Medulla oblongata (tissue), 1 donor: ENCODE data around the gene CLBA1.

Experiments
- DNase-seq: peaks from one replicate; pipeline ENCODE4 v3.0.0-alpha.2; 2015; ENCODE audit errors: extremely low spot score

Gene CLBA1

DNA sequence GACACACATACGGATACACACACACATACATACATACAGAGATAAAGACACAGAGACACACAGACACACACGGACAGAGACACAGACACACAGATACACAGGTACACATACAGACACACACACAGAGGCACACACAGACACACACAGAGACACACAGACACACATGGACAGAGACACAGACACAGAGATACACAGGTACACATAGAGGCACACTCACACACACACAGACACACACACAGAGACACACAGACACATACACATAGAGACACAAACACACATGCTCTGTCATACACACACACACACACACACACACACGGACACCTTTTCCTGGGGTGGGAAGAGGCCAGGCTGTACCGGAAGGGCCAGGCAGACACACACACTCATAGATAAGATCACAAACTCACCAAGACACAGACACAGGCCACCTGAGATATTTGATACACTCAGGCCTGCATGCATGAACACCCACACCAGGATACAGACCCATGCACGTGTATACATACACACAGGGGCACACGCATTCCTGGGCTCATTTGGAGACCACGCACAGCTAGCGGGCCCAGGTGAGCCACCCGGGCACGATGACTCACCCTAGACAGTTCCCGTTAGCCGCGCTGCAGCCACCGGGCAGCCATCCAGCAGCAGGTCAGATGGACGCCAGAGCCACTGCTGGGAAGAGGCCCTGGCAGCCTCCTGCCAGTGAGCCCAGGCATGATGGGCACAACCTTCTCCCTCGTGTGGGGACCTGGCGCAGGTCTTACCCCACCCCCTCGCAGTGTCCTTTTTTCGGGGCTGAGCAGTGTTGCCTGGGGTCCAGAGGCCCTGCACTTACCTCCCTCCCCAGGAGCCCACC is 5.6 kb upstream of the CLBA1 start:
- no peak for DNase-seq

DNA sequence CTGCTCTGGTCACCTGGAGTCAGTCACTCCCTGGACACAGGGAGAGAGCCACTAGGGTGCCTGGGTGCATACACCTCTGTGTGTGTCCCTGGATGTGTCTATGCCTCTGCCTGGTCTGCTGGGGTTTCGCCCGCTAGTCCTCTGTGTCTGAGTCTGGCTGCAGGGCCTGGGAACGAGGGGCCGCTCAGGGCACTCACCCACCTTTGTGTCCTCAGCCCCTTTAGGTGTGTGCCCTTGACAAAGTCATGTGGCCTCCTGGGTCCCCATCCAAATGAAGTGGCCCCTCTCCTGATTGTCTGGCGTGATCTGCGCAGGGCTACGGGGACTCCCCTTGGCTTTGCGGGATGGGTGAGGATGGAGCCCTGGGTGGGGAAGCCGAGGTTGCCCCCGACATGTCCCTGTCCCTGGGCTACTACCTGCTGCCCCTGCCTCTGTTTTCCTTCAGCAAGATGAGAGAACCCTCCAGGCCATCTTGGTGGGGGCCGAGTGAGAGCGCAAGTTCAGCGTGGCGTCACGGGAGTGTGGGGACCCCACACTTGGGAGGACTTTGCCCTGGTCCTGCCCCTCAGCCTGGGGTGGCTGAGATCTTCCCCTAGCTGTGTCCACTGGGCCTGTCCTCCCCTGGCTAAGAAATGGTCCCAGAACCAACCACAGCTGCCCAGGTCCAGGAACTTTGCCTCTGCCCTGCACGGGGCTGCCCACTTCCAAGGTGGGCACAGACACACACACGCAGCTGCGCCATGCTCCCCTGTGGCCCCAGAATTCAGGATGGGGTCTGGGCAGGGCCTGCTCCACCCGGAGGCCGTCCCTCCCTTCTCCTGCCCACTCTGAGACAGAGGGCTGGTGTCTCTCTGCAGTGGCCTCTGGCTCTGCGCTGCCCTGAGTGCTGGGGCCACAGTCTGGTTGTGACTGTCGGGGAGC is 4.7 kb upstream of the CLBA1 start:
- no peak for DNase-seq

DNA sequence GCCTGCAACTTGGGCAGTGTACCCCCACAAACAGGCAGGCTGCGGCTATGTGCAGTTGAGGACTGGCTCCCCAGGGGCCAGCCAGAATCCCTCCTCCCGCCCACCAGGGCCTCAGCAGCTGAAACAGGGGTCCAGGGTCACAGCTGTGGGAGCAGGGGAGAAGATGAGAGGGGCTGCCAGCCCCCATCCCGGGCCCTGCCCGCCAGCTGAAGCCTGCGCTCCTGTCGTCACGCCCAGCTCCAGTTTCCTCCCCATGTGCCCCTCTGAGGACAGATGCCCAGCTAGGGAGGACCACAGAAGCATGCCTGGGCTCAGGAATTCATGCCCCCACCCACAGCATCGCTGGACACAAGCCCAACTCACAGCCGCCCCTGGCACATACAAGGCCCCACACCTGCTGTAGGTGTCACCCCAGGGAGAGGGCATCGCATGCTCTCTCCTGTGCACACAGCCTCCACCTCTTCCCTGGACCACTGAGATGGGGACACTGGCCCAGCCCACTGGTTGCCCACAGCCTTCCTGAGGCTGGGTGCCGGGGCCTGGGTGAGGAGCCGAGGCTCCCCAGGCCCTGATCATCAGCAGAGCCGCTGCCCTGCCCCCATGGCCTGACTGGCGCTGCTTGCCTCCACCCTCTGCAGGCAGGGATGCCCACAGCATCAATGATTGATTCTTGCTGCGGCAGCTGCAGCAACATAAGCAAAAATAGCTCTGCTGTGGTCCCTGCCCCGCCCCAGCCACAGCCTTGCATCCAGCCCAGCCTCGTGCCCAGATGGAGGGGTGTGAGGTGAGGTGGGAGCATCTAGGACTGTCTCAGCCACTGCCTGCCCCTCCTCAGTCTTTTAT is 3.7 kb upstream of the CLBA1 start:
- DNase-seq: no peak

DNA sequence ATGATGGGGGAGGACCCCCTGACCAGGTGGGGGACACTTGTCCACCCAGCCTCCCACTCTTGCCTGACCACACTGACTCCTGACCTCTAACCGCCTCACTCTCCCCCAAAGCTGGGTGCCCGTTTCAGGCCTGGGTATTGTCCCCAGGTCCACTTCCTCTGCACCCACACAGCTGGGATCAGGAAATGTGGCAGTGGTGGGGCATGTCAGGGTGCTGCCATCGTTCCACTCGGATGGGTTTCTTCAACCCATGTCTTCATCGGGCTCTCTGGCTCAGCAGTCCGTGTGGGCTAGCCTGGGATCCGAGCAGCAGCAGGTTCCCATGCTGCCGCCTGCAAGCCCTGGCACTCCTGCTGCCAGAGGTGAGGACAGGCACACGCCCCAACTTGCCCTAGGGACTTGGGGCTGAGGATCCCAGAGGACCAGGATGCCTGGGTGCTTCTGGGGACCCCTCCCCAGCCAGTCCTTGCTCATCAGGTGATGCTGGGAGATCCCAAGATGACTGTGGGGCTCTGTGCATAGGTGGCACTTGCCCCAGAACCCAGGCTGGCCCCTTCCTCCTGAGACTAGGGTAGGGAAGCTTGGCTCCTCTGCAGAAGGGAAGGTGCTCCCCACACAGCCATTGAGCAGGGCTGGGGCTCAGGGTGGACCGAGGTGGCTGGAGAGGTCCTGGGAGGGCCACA is 2.9 kb upstream of the CLBA1 start:
- DNase-seq: no peak

DNA sequence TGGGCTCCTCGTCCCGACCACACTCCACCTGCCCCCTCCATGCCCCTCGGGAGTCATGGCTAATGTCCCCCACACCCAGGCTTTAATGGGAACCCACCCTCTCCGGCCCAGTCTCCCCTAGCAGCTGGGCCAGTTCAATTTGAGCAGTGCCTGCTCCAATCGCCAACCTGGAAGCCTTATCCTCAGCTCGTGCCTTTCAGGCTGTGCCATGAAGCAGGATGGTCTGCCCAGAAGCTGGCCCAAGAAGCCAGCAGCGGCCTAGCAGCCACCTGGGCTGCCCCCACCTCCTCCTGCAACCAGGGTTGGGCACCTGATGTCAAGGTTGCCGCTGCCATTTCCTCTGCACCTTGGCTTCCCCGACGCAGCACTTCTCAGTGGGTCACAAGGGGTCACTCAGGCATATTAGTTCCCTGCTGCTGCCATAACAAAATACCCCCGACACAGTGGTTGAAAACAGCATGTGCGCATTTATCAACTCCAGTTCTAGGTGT is 2.3 kb upstream of the CLBA1 start:
- no peak for DNase-seq

DNA sequence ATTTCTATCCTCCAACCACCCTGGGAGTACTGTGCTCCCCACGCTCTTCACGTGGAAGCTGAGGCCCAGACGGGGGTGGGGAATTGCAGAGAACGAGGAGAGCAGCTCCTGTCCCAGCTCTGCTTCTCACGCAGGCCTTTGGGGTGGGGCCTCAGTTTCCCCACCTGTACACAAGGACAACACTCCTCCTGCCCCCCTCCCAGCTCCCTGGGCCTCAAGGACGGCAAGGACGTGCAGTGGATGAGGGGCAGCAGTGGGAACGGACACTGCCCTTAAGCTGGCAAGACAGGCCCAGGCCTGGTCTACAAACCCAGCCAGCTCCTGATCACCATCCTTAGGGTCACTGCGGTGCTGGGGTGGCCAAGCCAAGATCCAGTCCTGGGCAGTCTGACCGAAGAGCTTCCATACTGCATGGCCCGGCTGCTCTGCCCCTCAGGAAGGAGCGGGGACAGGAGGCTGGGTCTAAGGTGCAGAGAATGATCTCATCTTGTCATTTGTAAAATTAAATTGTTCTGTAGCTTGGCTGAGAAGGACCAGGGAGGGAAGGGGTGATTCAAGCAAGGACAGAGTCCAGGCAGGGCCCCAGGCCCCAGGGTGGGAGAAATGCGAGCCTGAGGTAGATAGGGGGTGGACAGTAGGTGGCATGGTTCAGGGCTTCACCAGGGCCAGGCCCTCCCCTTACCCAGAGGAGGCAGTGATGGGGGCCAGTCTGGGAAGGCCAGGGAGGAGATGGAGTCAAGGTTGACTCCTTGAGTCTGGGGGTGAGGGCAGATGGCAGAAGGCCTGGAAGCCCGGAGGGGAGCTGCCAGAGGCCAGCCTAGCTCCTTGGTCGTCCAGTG is 1.3 kb upstream of the CLBA1 start:
- no peak for DNase-seq

DNA sequence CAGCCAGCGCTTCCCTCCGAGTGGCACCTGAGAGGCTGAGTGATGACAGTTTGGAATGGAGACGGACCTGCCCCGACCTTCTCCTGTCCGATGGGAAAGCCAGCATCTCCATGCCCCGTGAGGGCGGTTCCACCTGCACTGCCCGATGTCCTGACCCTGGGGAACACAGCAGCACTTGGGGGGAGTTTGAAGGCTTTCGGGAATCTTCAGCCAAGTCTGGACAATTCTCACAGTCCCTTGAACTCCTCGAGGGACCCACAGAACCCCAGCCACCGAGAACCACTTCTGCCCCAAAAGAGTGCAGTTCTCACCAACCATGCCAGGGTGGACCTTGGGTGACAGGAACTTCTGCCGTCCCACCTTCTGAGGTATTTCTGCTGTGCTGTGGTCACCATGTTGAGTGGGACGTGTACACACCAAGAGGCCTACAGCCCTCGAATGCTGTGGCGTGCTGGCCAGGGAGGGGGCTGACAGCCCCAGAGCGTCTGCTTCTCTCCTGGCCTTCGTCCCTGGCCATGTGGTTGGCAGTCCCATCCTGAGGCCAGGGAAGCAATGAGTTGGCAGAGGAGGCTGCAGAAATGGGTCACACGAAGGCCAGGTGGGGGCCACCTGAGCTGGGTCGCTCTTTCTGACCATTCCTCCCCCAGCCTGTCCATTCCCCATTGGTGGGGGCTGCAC is 1.0 kb downstream of the CLBA1 start:
- DNase-seq: no peak

DNA sequence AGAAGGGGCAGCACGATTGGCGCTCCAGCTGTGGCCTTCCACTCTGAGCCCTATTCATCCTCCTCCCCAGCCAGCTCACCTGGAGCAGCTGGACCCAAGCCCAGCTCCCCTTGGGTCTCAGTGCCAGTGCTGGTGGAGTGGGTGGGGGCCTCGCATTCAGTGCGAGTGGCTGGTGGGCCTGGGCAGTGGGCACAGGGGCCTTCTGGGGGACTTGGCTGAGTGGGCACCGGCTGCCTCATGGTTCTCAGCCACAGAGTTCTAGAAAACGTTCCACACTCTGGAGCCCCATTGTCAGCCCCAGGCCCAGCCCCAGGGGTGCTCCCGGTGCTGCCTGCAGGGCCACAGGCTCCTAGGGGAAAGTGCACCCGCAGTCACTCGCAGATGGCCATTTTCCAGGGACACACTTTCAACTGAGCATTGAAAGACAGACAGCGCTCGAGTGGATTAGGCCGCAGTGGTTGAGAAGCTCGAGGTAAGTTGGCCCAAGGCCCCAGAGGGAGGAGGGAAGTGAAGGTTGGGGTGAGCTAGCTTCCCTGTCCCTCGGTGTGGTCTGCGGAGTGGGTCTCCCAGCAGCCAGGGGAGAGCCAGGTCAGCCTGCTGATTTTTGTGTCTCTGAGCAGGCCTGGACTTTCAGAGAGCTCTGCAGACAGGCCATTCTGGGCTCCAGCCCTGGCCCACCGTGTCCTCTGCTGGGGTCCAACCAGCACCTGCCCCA is 3.8 kb downstream of the CLBA1 start:
- no peak for DNase-seq

DNA sequence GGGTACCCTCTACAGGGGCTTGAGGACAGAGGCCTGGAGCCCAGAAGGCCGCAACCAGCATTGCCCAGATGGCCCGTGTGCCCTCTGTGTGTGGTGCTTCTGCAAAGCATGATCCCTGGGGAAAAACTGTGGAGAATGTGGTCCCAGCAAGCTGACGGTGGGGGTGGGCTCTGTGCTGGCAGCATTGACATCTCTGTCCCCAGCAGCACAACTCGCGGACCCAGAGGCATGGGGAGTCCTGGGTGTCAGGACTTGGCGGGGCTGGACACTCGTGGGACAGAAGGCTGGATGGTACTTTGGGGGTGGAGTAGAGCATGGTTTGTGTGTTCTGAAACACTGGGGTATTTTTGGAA is 4.3 kb downstream of the CLBA1 start:
- no peak for DNase-seq

DNA sequence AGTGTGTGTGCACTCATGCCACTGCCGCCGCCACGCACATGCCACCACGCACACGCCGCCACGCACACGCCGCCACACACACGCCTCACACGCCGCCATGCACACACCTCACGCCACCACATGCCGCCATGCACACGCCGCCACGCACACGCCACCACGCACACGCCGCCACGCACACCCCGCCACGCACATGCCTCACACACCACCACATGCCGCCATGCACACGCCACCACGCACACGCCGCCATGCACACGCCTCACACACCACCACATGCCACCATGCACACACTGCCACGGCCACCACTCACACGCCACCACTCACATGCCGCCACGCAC is 6.3 kb downstream of the CLBA1 start:
- DNase-seq: no peak

DNA sequence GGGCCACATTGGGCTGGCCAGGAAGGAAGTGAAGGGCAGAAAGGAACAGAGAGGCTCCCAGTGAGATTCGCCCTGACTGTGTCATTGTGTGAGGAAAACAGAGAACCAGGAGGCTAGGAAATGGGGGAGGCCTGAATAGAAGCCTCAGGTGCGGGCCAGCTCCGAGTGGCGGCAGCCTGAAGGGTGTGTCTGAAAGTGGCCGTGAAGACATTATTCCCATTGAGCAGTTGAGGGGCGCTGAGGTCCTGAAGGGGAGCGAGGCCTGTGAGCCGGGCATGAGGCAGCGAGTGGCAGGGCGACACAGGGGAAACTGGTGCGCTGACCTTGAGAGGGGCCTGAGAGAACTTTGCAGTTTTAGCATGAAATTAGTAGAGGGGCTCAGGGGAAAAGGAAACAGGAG is 6.9 kb downstream of the CLBA1 start:
- no peak for DNase-seq

DNA sequence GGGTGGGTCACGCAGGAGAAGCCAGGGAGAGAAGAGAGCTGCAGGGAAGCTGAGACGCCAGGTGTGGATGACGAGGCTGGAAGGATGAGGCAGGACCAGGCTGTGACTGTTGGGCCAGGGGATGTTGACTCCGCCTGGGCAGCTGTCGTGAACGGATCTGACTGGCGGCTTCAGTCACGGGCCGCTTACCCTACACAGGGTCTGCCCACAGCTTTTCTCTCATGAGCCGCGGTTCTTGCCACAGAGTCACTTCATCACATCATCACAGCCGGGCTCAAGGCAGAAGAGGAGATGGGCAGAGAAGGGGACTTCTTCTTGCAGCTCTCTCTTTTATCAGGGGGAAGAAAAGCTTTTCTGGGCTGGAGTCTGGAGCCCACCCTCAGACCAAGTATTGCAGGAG is 7.7 kb downstream of the CLBA1 start:
- no peak for DNase-seq

DNA sequence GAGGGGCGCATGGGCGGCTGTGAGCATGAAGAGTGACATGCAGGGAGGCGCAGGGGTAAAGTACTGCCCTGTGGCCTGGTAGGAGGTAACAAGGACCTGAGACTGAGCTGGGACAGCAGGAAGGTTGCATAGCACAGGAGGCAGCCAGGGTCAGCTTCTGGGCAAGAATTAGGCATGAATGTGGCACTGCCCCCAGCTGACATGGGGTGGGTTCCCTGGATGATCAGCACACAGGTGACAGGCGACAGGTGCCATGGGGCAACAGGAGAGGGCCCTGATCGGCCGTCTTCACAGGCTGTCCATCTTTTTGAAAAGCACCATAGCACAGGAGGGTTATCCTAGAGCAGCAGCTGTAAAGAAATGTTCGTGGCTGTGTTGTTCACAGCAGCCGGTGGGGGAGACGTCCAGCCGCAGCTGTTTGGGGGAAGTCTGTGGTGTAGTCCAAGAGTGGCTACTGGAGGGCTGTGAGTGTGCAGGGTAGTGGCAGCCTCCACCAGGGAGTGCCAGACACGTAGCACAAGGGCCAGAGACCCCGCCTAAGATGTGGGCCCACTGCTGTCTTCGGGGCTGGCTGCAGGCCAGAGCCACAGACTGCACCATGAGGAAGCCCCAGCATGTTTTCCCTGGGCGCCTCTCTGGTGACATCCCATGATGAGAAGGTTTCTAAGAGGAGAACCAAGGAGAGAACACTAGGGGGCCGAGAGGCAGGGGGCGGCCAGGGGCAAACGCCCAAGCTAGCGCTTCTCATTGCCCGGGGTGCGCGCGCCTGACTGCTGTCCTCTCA is 8.4 kb downstream of the CLBA1 start:
- no peak for DNase-seq

DNA sequence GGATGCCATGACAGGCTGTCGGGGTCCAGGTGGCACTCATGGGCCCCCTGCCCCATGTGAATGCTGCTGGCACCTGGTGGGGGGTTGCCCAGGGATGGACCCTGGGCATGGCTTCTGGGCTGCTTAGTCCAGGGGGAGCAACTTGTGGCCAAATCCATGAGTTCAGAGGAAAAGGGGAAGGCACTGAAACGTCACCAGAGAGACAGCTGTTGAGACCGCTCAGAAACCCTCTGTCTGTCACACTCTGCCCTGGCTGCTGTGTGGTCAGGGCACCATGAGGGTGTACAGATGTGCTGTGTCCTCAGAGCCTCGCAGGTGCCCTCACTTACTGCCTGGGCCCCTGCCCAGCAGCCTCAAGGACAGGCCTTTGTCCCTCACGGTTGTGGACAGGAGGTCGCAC is 9.4 kb downstream of the CLBA1 start:
- no peak for DNase-seq

DNA sequence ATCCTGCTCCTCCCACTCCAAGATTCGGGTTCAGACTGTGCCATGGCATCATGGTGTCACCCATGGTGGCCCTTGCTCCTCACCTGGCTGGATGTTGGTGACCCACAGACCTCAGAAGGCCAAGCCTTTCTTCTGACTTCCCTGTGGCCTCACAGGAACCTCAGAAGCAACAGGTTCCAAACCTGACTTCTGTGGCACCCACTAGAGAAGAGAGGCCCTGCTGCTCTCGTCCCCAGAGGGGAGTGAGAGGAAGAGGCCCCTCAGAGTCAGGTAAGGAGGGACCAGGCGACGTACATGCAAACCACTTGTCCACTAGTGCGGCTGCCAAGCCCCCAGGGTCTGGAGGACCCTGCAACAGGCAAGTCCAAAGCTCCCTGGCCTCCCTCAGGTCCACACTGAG is 10.4 kb downstream of the CLBA1 start:
- DNase-seq: no peak

DNA sequence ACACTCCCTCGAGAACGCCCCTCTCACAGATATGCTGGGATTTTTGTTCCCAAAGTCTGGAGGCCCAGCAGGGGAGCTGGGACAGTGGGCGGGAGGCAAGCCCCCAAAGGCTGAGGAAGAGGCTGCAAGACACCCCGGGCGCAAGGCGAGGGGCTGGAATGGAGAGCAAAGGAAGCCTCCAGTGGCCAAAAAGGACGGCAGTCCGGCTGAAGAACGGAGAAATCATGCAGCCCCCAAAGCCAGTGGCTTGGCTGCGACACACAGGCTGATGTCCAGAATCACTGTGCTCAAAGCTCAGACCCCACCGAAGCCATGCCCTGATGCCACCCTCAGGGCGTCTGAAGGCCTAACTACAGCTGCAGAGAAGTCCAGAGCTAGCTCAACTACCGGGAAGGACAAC is 10.9 kb downstream of the CLBA1 start:
- DNase-seq: no peak

DNA sequence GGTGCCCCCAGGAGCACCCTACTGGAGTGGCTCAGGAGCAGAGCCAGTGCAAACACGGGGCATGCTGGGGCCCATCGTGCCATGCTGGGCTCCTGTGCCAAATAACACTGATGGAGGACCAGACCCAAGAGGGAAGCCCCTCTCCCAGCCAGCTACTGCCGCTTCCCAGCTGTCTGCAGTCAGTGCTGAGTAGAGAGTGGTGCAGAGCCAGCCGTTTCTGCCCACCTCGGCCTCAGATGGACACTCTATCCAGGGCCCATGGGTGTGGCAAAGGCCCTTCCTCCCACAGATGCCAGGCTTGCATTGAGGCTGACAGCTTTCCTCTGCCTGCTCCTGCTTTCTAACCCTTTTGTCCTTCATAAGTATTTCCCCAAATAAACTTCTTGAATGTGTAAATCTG is 13.2 kb downstream of the CLBA1 start:
- DNase-seq: no peak

DNA sequence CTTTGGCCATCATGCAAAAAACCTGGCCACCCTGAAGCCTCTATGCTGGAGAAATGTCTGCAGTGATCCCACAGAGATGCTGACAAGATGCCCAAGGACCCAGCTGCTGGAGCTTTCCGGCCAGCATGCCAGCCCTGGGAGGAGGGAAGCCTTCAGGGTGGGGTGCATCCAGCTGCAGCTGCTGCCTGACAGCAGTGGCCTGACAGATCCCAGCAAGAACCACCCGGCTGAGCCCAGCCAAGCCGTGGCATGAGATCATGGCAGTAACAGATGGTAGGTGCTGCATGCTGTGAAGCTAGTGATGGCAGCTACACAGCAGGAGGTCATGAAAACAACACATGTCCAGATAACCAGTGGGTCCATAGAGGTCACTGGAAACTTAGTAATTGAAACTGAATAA is 13.8 kb downstream of the CLBA1 start:
- no peak for DNase-seq
